GM12864 (cell line): Measurements from ENCODE around the gene PPP1R1B.

Experiments
- DNase-seq: peaks from one replicate; pipeline ENCODE4 v3.0.0-alpha.2; 2011; ENCODE audit warnings: low read depth
- H3K4me3 ChIP-seq: 2 replicates; pipeline ENCODE4 v1.5.1; 2011; ENCODE audit warnings: mild to moderate bottlenecking, low read depth, low read length, control low read depth
- TF ChIP-seq, protein P1 (sequence below): IDR thresholded peaks from 2 replicates; pipeline ENCODE4 v1.5.1; 2011; ENCODE audit warnings: low read depth, mild to moderate bottlenecking, moderate library complexity, low read length, control low read depth, inconsistent platforms; ENCODE audit errors: missing control alignments

Gene PPP1R1B

DNA sequence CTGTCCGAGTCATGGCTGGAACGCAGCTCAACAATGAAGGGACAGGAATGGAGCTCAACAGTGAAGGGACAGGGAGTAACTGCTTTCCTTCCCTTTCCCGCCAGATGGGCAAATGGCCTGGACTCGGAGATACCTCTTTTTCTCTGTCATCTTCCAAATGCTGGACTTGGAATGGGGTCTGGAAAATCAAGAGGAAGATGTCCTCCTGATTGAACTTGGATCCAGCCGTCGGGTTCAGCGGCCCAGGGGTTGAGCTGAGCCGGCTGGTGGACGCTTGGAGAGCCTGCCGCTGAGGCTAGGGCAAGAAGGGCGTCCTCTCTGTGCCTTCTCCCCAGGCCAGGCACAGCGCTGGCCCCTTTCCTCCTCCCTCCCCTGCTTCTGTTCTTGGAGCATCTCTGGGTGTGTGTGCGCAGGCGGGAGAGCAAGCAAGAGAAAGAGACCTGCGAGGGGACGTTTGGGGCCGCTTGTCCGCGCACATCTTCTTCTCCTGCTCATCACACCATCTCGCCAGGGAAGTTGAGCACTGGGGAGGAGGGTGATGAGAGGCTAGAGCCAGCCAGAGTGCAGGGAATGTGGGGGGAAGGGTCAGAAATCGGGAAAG, 25.7 kb upstream of the PPP1R1B start:
- H3K4me3 ChIP-seq = no peak overlapping the region
- TF ChIP-seq, protein P1, sequence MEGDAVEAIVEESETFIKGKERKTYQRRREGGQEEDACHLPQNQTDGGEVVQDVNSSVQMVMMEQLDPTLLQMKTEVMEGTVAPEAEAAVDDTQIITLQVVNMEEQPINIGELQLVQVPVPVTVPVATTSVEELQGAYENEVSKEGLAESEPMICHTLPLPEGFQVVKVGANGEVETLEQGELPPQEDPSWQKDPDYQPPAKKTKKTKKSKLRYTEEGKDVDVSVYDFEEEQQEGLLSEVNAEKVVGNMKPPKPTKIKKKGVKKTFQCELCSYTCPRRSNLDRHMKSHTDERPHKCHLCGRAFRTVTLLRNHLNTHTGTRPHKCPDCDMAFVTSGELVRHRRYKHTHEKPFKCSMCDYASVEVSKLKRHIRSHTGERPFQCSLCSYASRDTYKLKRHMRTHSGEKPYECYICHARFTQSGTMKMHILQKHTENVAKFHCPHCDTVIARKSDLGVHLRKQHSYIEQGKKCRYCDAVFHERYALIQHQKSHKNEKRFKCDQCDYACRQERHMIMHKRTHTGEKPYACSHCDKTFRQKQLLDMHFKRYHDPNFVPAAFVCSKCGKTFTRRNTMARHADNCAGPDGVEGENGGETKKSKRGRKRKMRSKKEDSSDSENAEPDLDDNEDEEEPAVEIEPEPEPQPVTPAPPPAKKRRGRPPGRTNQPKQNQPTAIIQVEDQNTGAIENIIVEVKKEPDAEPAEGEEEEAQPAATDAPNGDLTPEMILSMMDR = no peak

DNA sequence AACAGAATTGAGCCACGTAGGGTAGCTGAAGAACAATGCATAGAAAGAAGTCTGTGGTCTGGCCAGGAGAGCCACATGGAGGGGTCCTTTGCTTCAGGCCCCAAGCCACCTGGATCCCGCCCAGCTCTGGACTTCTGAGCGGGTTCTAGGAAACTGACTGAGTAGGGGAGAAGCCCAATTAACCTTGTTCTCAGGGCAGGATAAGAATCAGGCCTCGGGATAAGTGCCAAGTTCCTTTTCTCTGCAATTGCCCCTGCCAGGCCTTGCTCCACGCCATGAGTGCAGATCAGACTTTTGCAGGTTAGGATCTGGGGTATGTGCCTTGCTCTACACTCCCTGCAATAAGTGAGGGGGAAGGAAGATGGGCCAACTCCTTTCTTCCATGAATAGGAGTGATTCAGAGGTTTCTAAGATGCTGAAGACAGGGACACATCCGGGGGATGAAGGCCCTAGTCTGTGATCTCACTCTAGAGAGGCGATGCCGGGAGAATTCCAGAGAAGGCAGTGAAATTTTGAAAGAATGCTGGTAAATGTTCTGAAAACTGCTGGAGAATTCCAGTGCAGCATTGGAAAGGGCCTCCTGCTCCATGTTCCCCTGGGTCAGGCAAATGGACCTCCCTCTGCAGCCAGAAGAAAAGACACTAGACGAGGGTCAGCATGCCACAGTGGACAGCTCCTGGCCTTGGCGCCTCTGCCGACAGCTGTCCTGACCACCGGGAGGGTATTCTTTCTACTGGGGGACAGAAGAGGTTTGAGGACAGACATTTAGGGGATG, 24.8 kb upstream of the PPP1R1B start:
- no peak for DNase-seq
- H3K4me3 ChIP-seq = no peak overlapping the region
- TF ChIP-seq, protein P1 = no peak

More for the DNA sequence above, 25.7 kb upstream of the PPP1R1B start:
- no peak for DNase-seq

DNA sequence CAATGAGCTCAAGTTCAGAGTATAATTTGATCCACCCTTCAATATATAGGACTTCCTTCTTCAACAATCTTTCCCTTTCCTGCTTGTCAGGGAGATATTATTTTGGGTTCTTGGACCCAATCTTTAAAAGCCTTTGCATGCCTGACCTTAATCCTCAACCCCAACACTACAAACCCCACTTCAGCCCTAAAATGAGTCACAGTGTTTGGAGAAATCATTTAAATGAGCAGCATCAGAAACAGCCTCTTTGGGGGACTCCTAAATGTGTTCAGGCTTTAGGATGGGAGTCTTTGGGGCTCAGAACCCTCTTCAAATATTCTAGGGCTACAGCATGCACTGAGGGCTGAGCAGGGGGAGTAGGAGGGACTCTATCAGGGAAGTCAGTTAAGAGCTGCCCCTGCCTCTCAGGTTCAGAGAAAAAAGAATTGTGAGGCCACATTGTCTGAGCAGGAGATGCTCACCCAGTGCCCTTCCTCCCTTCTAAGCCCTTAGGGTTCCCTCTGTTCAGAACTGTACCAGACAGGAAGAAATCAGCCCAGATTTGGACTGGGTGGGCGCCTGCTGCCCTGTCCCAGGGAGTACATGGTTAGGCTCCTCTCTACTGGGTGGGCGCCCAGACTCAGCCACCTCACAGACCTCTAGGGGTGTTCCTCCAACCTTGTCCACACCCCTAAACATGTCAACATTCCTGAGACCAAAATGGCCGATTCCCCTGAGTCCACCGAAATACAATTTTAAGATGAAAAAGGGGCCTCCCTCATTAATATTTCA, 24.0 kb upstream of the PPP1R1B start:
- no peak overlapping the region for H3K4me3 ChIP-seq
- DNase-seq = no peak
- TF ChIP-seq, protein P1 = no peak

DNA sequence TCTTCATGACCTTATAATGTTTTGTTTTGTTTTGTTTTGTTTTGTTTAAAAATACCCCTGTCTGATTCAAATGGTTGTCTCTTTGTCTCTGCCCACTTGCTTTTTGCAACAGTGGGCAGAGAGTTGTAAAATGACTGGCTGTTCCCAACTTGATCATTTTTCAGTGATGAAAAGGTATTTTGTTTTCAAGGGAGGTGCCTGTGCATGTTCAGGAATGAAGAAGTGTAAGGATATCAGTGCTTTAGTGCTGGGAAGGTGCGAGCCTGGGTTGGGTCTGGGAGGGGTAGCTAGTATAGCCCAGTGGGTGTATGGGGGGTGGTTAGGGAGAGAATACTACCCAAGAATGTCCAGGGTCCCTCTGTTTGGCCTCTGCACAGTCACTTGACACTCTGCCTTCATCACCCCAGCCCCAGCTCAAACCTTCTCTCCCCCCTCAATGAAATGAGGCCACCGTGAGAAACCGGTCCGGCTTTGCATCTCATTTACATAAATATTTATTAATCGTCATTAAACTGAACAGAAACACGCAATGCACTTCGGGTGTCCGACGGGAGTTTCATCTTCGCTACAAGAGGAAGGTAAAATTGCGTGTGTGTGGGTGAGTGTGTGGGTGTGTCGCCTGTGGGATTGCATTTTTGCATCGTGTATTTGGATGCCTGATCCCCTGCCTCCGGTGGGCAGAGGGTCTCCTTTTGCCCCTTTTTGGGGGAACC, 23.3 kb upstream of the PPP1R1B start:
- DNase-seq = peak; percentile 22
- TF ChIP-seq, protein P1 = no peak
- no peak overlapping the region for H3K4me3 ChIP-seq

DNA sequence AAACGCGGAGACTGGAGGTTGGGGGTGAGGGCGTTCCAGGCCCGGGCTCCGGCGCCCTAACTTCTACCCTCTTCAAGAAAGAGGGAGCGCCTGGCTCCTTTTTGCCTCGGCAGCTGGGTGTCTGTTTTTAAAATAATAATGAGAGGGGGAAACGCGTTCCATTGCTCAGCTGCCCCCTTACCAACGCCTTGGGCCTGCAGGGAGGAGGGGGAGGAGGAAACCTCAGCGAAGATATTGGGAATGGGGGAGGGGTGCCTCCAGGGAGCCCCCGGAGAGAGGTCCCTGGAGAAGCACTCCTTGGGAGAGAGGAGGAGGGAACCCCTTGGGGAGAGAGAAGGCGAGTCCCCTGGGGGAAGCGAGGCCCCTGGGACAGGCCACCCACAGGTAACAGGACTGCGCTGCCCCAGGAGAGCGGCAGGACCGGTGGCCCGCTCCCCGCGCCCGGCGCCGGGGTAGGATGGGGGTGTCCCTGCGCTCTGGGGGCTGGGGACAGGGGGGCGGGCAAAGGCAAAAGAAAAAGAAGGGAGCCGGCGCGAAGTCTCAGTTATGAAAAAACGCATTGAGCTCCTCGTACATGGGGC, 21.8 kb upstream of the PPP1R1B start:
- TF ChIP-seq, protein P1 = no peak
- no peak overlapping the region for H3K4me3 ChIP-seq
- no peak for DNase-seq
